Stimulated activated CD4-positive, alpha-beta T cell treated with anti-CD3 and anti-CD28 coated beads, Interleukin-15, amount 100 ng/mL, for 48 hours (primary cell): Measurements from ENCODE around the gene SLX4IP.

Source experiments
- DNase-seq, 2 donors: peaks; one replicate each; pipeline ENCODE4 v3.0.0-alpha.2; 2020; ENCODE audit warnings: low read depth in 2 of 2

SLX4IP gene

DNA sequence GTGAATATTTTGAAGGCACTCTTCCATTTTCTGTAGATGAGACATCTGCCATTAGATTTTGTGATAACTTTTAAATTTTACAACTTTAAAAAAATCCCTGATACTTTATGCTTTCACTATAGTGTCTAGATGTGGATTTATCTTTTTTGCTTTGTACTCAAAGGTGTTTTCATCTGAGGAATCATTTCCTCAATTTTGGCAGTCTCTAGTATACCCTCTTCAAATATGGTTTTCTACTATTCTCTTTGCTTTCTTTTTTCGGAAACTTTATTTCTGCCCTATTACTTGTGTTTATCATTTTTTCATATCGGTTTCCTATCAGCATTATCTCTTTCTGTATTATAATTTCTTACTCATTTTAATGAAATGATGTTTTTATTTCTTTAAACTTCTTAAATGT lies 62.2 kb downstream of the SLX4IP start:
- DNase-seq: no peak

DNA sequence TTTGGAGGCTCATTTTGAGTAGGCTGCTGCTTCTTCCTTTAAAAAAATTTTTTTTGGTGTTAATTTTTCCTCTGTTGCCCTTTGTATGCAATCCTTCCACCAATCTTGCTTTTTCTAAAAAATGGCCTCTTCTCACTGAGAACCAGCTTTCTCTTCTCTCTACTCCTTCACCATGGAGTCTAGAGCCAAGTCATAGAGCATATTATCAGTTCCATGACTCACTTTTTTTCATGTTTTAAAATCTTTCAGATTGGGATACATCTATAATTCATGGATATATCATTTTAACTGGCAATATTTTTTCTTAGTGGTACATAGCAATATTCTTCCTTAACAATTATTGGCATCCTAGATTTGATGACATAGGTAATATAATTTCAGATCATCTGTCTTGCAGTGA lies 62.7 kb downstream of the SLX4IP start:
- DNase-seq: no peak

DNA sequence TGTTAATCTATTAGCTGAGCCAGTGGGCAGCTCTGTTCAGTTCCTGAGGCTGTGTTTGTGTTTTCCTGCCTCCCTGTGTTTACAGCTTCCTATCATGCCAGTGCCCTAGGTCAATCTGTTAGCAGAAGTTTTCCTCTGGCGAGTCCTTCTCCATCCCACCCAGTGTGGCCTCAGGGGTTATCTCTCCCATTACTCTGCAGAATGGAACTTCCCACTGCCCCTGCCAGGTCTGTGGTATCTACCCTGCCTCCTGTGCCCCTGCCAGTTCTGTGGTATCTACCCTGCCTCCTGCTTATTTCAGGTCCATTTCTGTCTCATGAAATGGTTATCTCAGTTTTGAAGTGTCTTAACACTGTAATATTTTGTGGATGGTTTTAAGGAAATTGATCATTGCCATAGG lies 63.1 kb downstream of the SLX4IP start:
- DNase-seq: no peak

DNA sequence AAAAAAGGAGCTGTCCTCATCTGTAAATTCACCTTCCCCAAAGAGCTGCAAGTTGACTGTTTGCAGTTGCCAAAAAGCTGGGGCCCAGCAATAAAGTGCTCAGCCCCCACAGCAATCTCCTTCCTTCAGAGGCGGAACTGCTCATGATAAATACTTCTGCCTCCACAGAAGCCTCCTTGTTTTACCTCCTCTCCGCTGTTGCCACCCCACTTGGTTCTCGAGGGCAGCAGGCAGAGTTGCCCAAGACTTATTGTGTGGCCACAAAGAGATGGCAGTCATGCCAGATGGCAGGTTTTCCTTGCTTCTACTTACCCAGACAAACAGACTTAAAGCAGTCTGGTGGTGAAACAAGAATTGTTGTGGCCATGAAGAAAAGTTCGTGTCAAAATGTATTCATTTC lies 66.3 kb downstream of the SLX4IP start:
- no peak for DNase-seq

DNA sequence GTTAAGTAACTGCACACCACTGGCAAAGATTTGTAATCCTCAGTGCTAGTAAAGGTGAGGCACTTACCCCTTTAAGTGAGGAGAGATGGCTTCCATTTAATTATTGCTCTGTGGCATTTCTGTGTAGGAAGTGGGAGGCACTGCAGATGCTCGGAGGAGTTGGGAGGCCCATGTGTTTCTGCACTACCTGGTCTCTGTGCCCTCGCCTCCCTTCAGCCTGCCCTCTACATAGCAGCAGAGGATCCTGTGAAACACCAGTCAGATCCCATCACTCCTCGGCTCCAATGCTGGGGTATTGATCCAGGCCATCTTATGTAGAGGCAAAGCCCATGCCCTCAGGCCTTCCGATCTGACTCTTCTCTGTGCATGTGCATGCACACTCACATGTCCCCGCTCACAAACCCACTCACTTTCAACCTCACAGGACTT lies 67.0 kb downstream of the SLX4IP start:
- DNase-seq: peak in 1 of 2 donors; percentile 4

DNA sequence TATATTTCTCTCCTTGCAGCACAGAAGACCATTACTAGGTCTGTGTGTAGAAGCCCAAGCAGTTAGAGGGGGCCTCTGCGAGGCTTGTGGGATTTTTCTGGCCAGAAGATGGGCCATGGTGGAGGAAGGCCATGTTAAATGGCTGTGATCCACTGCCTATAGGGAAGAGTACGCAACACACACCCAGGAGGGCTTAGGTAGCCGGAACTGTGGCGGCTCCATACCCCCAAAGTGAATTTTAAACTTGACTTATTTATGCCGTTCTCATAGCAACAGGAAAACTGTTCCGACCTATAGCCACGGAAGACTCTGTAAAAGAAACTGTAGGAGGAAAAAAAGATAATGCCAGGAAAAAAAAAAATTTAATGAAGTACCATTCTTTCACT lies 69.5 kb downstream of the SLX4IP start:
- no peak for DNase-seq

DNA sequence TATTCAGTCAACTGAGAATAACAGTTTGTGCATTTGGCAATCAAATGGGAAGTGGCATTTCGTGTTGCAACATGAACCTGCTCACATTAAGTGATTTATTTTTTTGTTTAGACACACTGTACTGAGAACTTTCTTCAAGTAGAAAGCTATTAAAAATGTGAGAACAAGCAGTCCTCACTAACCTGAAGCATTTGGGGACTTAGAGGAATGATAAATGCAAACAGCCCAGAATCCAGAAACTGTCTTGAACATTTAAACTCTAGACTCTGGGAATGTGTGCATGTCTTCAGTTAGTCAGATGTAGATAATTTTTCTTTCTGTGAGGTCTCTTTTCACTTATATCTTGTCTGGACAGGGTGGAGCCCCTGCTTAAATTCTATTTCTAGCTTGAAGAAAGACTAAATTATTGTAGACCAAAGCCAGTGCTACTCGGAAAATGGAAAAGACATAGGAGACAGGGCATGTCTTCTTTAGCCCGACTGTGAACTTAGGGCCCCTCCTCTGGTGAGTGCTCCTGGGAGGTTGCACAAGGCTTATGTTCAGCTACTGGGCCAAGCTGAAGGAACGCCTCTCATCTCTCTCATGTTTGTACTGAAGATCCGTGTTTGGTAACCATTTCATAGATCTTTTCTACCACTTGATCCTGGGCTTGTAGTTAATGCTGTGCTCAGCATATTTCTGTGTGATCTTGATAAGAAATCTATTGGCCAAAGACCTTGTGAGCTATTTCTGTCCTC lies 70.1 kb downstream of the SLX4IP start:
- no peak for DNase-seq

DNA sequence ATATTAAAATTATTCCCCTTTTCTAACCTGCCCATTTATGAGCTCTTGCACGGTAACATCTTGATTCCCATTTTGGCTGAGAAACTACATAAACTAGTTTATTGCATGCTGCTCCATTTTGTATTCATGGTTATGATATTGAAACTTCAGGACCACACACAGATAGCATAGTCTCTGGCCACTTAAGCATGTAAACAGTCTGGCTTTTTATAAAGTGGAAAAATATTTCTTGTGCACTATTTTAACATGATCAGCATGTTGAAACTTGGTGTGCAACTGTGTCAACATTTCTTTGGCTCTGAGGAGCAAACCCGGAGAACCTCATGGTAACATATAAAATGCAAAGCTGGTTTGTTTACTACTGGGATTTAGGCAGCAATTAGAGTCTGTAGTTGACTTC lies 70.7 kb downstream of the SLX4IP start:
- no peak for DNase-seq

DNA sequence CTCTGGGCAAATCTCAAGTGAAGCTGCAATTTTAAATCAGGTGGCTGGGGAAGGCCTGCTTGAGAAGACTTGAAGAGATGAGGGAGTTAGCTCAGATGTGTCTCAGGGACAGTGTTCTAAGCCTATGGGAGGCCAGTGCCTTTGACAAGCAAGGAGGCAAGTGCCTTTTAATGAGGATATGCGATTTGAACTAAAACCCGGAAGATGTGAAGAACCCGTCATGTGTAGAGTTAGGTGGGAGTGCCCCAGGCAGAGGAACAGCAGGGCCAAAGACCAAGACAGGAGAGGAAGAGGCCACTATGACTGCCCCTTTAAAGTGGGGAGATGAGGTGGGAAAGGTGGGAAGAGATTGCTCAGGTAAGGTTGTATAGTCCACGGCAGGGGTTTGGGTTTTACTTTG lies 71.9 kb downstream of the SLX4IP start:
- no peak for DNase-seq

DNA sequence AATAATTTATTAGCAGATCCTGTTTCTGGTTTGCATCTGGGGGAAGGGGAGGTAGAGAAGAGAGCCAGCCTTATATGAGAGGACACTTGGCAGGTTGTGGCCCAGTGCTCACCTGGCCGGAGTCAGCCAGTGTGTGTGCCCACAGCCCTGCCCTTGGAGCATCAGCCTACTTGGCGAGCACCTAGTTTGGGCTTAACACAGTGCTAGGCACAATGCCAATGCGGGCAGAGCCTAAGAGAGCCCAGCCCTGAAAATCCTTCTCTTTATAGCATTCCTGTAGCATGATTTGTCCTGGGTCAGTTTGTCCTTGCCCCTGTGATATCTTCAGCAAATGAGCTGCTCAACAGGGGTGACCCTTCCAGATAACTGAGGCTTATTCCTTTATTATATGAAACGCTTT lies 73.0 kb downstream of the SLX4IP start:
- no peak for DNase-seq

DNA sequence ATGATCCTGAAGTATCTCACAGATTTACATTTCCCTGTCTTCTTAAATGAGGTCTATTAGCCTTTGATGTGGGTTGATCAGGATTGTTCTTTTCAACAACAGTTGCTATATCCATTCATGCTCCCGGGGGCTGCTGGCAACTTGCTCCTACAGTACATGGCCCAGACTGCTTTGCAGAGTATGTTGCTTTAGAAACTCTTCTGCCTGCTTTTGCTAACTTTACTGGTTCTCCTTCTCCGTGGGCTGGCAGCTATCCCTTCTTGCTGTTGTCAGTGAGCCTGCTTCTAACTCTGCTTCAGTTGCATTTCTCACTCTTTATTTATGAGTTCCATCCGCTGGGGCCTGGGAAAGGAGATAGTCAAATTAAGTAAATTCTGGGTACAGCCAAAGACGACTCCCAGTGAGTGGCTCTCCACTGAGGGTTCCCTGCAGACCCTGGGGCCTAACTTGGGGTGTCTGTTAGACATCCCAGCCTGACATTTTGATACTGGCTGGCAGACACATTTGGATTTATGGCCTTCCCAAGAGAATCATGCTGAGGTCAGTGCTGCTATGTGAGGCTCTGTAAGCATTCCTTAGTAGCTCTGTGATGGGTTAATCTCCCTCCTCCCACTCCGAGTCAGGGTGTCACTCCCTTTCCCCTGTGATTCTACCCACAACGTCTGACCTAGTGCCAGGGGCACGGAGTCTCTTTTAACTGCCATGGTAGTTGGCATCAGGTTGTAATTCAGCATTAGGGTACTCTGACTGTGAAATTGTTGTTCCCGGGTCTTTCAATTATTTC lies 73.6 kb downstream of the SLX4IP start:
- no peak for DNase-seq

DNA sequence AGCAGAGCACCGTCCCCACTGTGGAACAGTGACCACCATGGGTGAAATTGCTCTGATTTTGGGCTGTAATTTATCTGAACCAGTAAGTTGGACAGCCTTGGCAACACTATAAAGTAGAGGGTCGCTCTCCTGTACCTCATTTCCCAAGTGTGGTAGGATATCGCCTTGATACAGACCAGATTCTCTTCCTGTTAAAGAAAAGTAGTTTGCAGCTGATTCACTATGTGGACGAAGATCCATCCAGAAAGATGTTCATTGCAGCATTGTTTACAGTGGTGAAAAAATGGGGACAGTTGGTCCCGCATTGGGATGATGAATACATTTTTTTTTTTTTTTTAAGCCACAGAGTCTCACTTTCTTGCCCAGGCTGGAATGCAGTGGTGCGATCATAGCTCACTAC lies 74.3 kb downstream of the SLX4IP start:
- DNase-seq: no peak

DNA sequence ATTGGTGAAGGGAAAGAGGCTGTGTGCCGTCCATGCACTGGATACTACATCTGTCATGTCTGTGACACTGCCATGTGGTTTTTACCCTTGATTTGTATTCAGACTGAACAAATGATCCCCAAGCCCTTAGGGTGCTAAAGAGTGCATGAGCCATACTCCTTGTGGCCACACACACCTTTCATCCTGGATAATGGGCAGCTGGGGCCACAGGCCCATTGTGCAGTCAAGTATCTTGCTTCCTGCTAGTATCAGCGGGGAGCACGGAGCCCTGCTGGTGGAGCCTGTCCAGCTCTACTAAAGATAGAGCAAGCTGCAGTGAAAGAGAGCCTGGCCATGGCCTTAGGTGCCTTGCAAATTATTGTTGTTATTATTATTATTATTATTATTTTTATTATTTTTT lies 75.1 kb downstream of the SLX4IP start:
- DNase-seq: no peak

DNA sequence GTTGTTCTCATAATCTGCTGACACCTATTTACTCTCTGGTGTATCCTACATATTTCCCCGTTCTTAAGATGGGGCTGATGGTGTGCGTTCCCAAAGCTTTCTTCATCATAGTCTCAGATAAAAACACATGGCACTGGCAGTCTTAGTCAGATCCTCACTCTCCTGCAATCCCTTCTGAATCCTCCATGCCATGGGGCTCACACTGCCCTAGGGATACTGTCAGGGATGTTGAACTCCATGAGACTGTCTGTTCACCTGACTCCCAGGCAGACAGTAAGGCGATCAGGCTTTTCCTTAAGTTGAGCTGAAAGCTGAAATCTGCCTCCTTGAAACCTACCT lies 76.0 kb downstream of the SLX4IP start:
- no peak for DNase-seq

DNA sequence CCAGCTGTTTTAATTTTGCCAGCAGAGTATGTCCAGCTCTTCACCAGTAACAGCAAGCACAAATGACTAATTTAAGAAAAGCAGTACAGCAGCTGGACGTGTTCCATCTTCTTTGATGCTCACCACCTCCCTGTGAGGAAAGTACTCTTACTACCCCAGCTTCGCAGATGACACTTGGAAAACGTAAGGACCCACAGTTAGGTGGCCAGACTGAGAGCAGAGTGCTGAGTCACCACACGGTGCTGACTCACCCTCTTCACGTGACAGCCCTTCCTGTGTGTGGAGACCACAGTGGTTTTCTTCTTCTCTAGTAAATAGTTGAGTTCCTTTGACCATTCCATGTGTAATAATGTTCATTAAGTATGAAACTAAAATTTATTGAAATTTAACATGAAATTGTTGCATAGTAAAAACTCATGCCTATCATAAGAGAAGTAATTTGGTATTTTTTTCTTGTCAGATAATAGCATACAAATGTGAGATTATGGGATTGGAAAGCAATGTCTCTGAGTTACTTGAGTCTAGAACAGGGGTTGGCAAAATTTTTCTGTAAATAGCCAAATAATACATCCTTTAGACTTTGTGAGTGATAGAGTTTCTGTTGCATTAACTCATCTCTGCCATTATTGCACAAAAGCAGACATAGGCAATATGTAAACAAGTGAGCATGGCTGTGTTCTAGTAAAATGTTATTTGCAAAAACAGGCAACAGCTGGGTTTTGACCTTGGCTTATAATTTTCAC lies 76.6 kb downstream of the SLX4IP start:
- peak; percentile 45 to 49 for DNase-seq

DNA sequence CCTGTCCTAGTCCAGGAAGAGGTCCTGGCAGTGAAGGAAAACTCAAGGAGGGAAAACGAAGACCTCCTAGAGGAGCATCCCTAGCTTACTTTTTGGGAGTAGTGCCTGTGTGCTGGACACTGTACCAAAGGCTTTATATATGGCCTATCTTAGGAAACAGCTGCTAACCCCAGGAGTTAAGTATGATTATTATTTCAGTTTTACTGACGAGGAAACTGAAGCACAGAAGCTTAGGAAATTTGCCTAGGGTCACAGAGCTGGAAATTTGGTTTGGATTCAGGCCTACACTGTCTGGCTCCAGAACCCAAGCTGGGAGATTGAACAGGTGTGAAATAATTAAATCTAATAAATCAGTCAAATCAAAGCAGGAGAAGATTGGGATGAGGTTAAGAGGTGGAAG lies 78.0 kb downstream of the SLX4IP start:
- no peak for DNase-seq

DNA sequence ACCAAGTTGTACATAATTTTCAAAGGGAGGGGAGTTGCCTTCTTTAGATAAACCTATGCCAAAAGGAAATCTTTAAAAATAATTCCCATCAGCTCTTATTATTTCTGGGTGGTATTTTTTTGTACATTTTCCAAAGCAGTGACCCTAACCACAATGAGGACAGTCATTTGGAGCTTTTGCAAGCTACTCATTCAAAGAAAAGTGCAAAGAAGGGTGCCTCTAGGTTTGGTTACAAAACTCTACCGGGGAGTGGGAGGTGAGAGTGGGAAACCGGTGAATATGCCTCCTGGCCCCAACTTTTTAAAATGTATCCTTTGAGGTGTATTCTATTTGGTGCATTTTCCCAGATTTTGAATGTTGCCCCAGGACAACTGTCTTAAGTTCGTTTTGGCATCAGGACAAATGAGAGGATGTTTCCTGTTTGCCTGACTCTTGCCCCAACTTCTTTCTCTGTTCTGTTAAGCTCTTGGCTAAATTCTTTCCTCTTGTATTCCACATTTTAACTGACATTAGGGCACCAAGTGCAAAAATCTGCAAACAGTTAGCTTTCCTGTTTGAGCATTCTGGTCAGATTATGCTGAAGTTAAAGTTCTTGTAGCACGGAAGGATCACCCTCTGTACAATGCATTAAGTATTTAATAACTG lies 78.9 kb downstream of the SLX4IP start:
- no peak for DNase-seq

DNA sequence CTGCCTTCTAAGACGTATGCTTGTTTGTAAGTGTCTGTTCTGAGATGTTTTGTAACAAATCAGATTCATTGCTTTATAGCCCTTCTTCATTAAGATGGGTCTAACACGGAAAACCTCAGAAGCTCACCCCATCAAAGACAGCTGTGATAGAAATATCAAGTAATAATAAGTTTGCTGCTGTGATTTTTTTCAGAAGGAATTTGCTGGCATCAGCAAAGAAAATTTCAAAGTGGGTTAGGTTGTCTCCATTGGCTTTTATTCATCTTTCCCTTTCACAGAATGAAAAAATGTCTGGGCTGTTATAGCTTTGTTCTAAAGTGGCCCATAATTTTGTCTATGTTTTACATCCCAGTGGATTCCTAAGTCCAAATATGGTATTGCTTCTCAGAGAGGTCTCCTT lies 81.4 kb downstream of the SLX4IP start:
- no peak for DNase-seq

DNA sequence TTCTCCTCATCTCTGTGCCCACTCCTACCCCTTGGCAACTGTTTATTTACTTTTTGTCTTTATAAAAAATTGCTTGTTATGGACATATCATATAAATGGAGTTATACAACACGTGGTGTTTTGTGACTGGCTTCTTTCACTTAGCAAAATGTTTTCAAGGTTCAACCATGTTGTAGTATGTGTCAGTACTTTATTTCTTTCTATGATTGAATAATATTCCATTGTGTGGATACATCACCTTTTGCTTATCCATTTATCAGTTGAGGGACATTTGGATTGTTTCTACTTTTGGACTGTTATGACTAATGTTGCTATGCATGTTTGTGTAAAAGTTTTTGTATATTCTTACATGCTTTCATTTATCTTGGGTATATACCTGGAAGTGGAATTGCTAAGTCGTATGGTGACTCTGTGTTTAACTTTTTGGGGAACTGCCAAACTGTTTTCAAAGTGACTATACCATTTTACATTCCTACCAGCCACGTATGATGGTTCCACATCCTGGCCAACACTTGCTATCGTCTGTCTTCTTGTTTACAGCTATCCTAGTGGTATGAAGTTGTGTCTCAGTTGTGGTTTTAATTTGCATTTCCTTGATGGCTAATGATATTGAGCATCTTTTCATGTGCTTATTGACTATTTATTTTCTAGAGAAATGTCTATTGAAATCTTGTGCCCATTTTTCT lies 84.4 kb downstream of the SLX4IP start:
- no peak for DNase-seq

DNA sequence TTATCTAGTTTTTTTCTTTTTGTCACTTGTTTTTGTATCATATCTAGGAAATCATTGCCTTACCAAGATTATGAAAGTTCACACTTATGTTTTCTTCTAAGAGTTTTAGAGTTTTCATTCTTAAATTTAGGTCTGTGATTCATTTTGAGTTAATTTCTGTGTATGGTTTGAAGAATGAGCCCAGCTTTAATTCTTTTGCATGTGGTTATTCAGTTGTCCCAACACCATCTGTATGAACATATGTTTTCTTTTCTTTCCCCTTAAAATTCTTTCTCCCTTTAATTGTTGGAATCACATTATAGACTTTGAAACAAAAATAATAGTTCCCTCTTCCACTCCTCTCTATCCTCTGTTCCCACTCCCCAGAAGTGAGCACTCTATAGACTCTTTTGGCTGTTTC lies 85.4 kb downstream of the SLX4IP start:
- DNase-seq: no peak

DNA sequence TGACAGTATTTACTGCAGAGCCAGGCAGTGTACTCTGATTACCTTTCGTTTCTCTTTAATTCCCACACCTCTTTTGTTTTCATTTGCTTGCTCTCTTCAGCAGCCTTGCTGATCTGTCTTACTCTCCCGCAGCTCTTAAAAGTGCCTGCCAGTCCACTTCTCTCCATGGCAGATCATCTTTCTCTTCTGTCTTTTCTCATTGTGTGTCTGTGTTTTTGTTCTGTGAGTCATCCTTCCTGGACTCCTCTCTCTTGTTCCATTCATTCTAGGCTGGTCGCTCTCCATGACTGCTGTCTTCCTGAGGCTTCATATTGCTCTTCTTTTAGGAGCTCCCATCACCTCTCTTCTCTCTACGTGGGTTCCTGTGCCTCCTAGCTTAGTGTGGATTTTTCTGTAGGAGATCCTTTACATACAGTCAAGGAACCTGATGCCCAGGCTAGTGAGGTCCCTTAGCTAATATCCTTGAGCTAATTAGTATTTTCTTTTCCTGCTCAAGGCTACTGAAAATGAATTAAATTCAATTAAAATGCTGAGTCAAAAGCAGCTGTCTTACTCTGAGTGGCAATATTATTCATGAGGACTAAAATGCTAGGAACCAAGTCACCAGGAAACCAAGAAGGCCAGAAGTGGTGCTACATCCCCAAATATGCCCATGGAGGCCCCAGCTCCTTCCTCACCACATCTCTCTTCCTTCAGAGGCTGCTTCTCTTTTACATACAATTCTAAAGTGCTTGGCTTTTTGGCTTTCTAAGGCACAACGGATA lies 86.1 kb downstream of the SLX4IP start:
- DNase-seq: no peak
